ENCODE measurements around the gene PLPP4.
A peak's percentile ranks its signal among the peaks of the same experiment; 100 is the strongest.

Gene PLPP4

GRCh38 chr10:120422457-120422856 is 34.6 kb upstream of the PLPP4 start:
- peak; percentile 50 for DNase-seq (ENCODE audit: low spot score)
- CTCF ChIA-PET = interaction anchor here (0.7 to 3.1 kb wide), 8 partner anchors 9 to 1971 kb away, joined by 3 to 26 read pairs (median 4); no protein-coding TSS in a partner anchor
- H3K27ac ChIP-seq = no peak overlapping the region
- no peak for TF ChIP-seq CTCF (conservative IDR thresholded peaks at IDR 0.05; ENCODE audit: low read depth)
- POLR2A ChIA-PET (ENCODE audit: low non-redundant PET) = no interaction called here

- ChIA-PET CTCF (interaction anchor here (0.5 to 3.1 kb wide), 15 partner anchors 8 to 1970 kb away, joined by 3 to 26 read pairs (median 3); no protein-coding TSS in a partner anchor), POLR2A (ENCODE audit: low non-redundant PET) (no interaction called here)
- no peak overlapping the region for H3K27ac ChIP-seq
- DNase-seq (ENCODE audit: low spot score) = peak; percentile 81
- peak; percentile 89 for TF ChIP-seq CTCF (conservative IDR thresholded peaks at IDR 0.05; ENCODE audit: low read depth)
Observed at GRCh38 chr10:120423431-120424197, 33.4 kb upstream of the PLPP4 start.

DNA sequence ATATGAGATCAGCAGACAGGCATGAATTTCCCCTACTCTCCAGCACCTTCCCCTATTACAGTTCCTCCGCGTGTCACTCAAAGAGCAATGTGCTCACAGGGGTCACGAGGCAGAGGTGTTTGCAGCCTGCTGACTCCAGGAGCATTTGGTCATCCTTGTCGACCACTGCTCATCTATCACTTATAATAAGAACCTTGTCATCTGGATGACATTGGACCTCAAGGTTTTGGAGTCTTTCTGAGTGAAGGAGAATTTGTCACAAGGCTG is 32.9 kb upstream of the PLPP4 start:
- no peak for TF ChIP-seq CTCF (conservative IDR thresholded peaks at IDR 0.05; ENCODE audit: low read depth)
- no peak overlapping the region for H3K27ac ChIP-seq
- no peak for DNase-seq (ENCODE audit: low spot score)
- POLR2A ChIA-PET (ENCODE audit: low non-redundant PET) = no interaction called here
- CTCF ChIA-PET = interaction anchor here (0.5 to 3.1 kb wide), 9 partner anchors 157 to 1477 kb away, joined by 3 to 26 read pairs (median 3); no protein-coding TSS in a partner anchor

- no peak for TF ChIP-seq CTCF (conservative IDR thresholded peaks at IDR 0.05; ENCODE audit: low read depth)
- ChIA-PET POLR2A (ENCODE audit: low non-redundant PET) (no interaction called here), CTCF (interaction anchor here (0.6 kb wide), 1 partner anchor 134 kb away, joined by 3 read pairs; no protein-coding TSS in a partner anchor)
- no peak for DNase-seq (ENCODE audit: low spot score)
- H3K27ac ChIP-seq = no peak overlapping the region
Observed at GRCh38 chr10:120426306-120426705, 30.7 kb upstream of the PLPP4 start.

- CTCF ChIA-PET = no interaction called here
- no peak for TF ChIP-seq CTCF (conservative IDR thresholded peaks at IDR 0.05; ENCODE audit: low read depth)
- POLR2A ChIA-PET (ENCODE audit: low non-redundant PET) = no interaction called here
- DNase-seq (ENCODE audit: low spot score) = no peak
- no peak overlapping the region for H3K27ac ChIP-seq
Observed at GRCh38 chr10:120428754-120429153, 28.3 kb upstream of the PLPP4 start.

GRCh38 chr10:120429395-120429794 is 27.6 kb upstream of the PLPP4 start:
- POLR2A ChIA-PET (ENCODE audit: low non-redundant PET) = no interaction called here
- no peak for DNase-seq (ENCODE audit: low spot score)
- no peak overlapping the region for H3K27ac ChIP-seq
- CTCF ChIA-PET = no interaction called here
- no peak for TF ChIP-seq CTCF (conservative IDR thresholded peaks at IDR 0.05; ENCODE audit: low read depth)
